Stimulated activated CD8-positive, alpha-beta memory T cell treated with anti-CD3 and anti-CD28 coated beads, Interleukin-4, amount 100 ng/mL, for 48 hours (primary cell): ENCODE data around the gene MUS81.

Experiments
- DNase-seq: peaks from one replicate; pipeline ENCODE4 v3.0.0-alpha.2; 2020

The MUS81 gene

DNA sequence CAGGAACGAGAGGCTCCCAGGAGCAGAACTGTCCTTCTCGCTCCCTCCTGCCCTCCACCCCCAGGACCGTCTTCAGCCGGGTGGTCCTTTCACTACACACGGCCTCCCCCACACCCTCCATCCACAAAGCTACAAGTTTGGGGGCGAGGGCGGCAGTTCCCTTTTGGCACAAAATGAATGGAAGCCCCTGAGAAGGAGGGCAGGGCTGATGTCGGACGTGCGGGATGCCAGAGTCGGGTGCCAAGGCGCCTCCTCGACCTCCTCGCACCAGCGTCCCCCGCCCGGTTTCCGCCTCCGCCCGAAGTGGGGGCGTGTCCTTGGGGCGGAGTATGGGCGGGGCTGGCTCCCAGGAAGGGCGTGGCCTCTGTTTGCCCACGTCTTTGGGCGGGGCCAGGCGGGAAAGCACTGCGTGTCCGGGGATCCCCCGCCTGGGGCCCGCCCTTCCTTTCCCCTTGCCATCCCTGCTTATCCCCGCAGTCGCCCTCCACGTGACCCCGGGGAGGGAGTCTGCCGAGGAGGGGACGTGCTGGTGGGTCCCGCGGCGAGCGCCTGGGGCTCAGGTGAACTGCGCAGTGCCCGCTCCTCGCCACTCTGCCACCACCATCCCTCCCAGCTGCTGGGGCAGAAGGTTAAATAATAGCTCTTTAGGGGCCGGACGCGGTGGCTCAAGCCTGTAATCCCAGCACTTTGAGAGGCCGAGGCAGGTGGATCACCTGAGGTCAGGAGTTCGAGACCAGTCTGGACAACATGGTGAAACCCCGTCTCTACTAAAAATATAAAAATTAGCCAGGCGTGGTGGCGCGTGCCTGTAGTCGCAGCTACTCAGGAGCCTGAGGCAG, 13.3 kb downstream of the MUS81 start:
- peak; percentile 99 for DNase-seq

- DNase-seq = peak; percentile 66
These were observed 19.4 kb downstream of the MUS81 start, which contains the start of gene CTSW for GRCh38 chr11:65879617-65880016. Gene CTSW (plus strand): TSS chr11:65879837. CDS start chr11:65879855, 18 bp downstream.

DNA sequence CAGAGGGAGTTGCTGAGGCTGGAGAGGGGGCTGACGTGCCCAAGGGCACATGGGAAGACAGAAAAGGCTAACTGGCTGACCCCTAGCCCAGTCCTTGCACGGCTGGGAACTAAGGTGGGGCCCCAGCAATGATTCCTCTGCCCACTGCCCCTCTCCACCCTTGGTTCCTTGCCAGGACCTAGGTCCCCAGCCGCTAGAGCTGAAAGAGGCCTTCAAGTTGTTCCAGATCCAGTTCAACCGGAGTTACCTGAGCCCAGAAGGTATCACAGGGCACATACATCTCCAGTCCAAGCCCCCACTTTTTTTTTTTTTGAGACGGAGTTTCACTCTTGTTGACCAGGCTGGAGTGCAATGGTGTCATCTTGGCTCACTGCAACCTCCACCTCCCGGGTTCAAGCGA, 19.8 kb downstream of the MUS81 start:
- DNase-seq = no peak

- DNase-seq = peak; percentile 43
These were observed 20.7 kb downstream of the MUS81 start for GRCh38 chr11:65880844-65881421.

DNA sequence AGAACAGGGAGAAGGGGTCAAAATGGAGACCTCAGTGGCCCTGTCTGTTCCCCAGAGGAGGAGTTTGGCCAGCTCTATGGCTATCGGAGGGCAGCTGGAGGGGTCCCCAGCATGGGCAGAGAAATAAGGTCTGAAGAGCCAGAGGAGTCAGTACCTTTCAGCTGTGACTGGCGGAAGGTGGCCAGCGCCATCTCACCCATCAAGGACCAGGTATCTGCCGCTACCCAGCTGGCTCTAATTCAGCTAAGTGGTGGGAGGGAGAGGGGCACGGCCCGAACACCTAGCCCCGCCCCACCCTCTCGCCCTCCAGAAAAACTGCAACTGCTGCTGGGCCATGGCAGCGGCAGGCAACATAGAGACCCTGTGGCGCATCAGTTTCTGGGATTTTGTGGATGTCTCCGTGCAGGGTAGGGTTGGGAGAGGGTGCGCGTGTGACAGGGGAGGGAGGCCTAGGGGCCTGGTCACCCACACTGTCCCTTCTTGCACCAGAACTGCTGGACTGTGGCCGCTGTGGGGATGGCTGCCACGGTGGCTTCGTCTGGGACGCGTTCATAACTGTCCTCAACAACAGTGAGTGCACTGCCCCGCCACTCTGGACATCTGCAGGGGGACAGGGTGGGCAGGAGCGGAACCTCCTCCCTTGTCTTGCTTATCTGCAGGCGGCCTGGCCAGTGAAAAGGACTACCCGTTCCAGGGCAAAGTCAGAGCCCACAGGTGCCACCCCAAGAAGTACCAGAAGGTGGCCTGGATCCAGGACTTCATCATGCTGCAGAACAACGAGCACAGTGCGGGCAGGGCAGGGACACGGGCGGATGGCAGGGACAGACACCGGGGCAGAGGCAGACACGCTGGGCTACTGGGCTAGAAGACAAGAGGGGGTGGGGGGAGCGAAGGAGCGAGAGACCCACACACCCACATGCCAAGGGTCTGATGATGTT, 22.2 kb downstream of the MUS81 start:
- DNase-seq = no peak

GRCh38 chr11:65883058-65883761, 23.0 kb downstream of the MUS81 start:
- no peak for DNase-seq

GRCh38 chr11:65883786-65884715, 23.8 kb downstream of the MUS81 start:
- DNase-seq = no peak

GRCh38 chr11:65884716-65885092, 24.5 kb downstream of the MUS81 start:
- DNase-seq = peak; percentile 88

DNA sequence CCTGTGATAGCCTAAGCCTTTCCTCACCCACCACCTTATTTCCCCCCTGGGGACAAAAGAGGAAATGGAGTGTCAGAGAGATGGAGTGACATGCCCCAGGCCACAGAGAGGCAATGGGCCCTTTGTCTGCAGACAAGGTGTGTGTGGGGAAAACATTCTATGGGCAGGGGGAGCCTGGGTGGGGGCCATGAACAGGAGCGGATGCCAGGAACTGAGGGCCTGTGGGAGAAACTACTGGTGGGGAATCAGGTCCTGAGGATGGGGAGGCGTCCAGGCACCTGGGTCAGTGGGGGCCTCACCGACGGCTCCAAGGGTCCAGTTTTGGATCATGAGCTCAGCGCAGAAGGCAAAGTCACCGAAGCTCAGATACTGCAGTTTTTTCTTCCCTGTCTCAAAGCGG, 25.0 kb downstream of the MUS81 start:
- no peak for DNase-seq

- no peak for DNase-seq
These were observed 25.7 kb downstream of the MUS81 start for GRCh38 chr11:65885808-65886536.

DNA sequence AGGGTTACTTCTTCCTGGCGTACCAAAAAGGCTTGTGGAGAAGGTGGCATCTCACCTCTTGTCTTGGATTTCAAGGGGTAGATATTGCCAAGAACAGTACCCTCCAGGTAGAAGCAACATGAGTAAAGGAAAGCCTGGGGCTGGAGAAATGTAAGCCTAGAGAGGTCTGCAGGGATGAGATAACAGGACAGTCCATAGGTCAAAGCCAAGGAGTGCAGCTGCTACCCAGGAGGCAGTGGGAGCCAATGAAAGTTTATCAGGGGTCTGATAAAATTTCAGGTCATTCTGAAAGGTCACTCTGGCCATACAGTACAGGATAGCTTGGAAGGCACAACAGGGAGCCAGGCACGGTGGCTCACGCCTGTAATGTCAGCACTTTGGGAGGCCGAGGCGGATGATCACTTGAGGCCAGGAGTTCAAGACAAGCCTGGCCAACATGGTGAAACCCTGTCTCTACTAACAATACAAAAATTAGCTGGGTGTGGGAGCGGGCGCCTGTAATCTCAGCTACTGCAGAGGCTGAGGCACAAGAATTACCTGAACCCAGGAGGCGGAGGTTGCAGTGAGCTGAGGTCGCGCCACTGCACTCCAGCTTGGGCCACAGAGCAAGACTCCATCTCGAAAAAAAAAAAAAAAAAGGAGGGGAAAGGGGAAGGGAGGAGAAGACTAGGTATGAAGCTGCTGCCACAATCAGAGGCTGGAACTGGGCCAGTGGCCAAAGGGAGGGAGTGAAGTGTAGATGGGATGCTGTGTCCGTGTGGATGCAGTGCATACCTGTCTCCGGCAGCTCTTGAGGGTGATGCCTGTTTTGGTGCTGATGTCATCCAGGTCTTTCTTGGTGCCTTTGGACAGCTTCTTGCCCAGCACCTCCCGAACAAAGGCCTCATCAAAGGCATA, 26.8 kb downstream of the MUS81 start:
- no peak for DNase-seq

DNA sequence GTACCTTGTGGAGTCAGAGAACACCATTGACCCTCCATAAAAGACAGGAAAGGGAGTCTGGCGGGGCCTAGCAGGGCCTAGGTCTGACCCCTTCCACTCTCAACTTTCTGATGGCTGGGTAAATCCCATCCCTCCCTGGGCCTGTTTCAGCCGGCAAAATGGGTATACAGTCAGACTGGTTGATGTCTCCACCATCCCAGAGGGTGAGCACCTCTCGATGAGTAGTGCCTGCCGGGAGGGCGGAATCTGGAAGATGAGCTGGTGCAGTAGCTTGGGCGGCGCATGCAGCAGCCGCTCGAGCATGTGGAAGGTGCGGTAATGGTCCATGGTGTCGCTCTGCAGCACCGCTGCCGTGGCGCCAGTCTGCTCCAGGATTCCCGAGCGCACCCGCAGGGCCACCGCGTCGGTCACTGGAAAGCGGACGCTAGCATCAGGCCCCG, 27.5 kb downstream of the MUS81 start:
- DNase-seq = no peak

- DNase-seq = peak; percentile 97
These were observed 28.1 kb downstream of the MUS81 start, which contains the start of gene FIBP for GRCh38 chr11:65888163-65888814. Gene FIBP (minus strand): TSS chr11:65888471. CDS start chr11:65888418, 53 bp downstream.

GRCh38 chr11:65890324-65891218, 30.3 kb downstream of the MUS81 start, which contains the start of gene CCDC85B:
Gene CCDC85B (plus strand): TSS chr11:65890673. CDS start chr11:65890784, 111 bp downstream.
- peak; percentile 99 for DNase-seq

GRCh38 chr11:65891219-65892136, 31.2 kb downstream of the MUS81 start:
- DNase-seq = peak; percentile 70

GRCh38 chr11:65892137-65892540, 31.9 kb downstream of the MUS81 start:
- peak; percentile 68 for DNase-seq
